KMS-11 (cell line): Measurements from ENCODE around the gene ACOXL.

ENCODE experiments used
- H2AFZ ChIP-seq: fragments of 200-600 bp; sonication (generic); 2 replicates; pipeline ENCODE4 v1.6.1; 2016; ENCODE audit warnings: antibody characterized with exemption, mixed run types, low read depth
- H3K27ac ChIP-seq: fragments of 200-600 bp; sonication (generic); 2 replicates; pipeline ENCODE4 v1.6.1; 2016; ENCODE audit warnings: mild to moderate bottlenecking, mixed run types
- H3K27me3 ChIP-seq: fragments of 200-600 bp; sonication (generic); 2 replicates; pipeline ENCODE4 v1.6.1; 2017; ENCODE audit warnings: mild to moderate bottlenecking, low read depth, mixed run types, moderate library complexity; ENCODE audit not compliant: insufficient read depth
- H3K36me3 ChIP-seq: fragments of 200-600 bp; sonication (generic); 2 replicates; pipeline ENCODE4 v1.6.1; 2017; ENCODE audit warnings: mild to moderate bottlenecking, mixed run types; ENCODE audit not compliant: insufficient read depth
- H3K4me1 ChIP-seq: fragments of 200-600 bp; sonication (generic); 2 replicates; pipeline ENCODE4 v1.6.1; 2016; ENCODE audit warnings: mild to moderate bottlenecking, low read depth, mixed run types; ENCODE audit not compliant: poor library complexity, severe bottlenecking
- H3K4me2 ChIP-seq: fragments of 200-600 bp; sonication (generic); 2 replicates; pipeline ENCODE4 v1.7.0; 2016; ENCODE audit warnings: mild to moderate bottlenecking, mixed run types
- H3K4me3 ChIP-seq: fragments of 200-600 bp; sonication (generic); IDR thresholded peaks from 2 replicates; pipeline ENCODE4 v1.6.1; 2017; ENCODE audit warnings: low read depth, low read length, mixed read lengths; ENCODE audit not compliant: insufficient read depth
- H3K79me2 ChIP-seq: fragments of 200-600 bp; sonication (generic); 2 replicates; pipeline ENCODE4 v1.6.1; 2016; ENCODE audit warnings: low read depth, mixed run types; ENCODE audit not compliant: insufficient read depth
- H3K9ac ChIP-seq: fragments of 200-600 bp; sonication (generic); 2 replicates; pipeline ENCODE4 v1.6.1; 2016; ENCODE audit warnings: mild to moderate bottlenecking, mixed run types
- H4K20me1 ChIP-seq: fragments of 200-600 bp; sonication (generic); 2 replicates; pipeline ENCODE4 v1.6.1; 2016; ENCODE audit warnings: mild to moderate bottlenecking, mixed run types; ENCODE audit not compliant: insufficient read depth
- CTCF ChIP-seq: fragments of 200-600 bp; sonication (generic); conservative IDR thresholded peaks from 2 replicates; pipeline ENCODE4 v1.6.1; 2017; ENCODE audit warnings: low read depth, mild to moderate bottlenecking, antibody characterized with exemption, low read length, moderate library complexity, mixed read lengths

ACOXL gene

DNA sequence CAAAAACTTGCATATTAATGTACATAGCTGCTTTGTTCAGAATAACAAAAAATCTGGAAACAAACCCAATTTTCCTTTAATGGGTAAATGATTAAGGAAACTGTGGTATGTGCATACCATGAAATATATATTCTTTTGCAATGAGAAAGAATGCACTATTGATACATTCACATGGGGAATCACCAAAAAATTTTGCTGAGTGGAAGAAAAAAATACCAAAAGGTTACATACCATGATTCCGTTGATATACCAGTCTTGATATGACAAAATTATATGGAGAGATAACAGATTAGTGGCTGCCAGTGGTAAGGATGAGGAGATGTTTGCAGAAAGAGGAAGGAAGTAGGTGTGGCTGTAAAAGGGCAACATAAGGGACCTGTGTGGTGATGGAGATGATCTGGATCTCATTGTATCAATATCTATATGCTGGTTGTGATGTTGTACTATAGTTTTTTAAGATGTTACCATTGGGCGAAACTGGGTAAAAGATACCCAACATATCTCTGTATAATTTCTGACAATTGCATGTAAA is 333.8 kb downstream of the ACOXL start:
- no peaks in the 10 kb centered on the region for H3K36me3 ChIP-seq
- no peak overlapping the region for H3K27ac ChIP-seq
- H3K4me2 ChIP-seq, result no peak overlapping the region
- H3K79me2 ChIP-seq, result no peaks in the 10 kb centered on the region
- peaks cover 22% of the 10 kb centered on the region for H3K4me1 ChIP-seq
- H3K27me3 ChIP-seq, result no peaks in the 10 kb centered on the region
- H3K9ac ChIP-seq, result no peak overlapping the region
- no peaks in the 10 kb centered on the region for H4K20me1 ChIP-seq
- no peak overlapping the region for H2AFZ ChIP-seq
- TF ChIP-seq CTCF, result no peak
- H3K4me3 ChIP-seq, result no peak overlapping the region

DNA sequence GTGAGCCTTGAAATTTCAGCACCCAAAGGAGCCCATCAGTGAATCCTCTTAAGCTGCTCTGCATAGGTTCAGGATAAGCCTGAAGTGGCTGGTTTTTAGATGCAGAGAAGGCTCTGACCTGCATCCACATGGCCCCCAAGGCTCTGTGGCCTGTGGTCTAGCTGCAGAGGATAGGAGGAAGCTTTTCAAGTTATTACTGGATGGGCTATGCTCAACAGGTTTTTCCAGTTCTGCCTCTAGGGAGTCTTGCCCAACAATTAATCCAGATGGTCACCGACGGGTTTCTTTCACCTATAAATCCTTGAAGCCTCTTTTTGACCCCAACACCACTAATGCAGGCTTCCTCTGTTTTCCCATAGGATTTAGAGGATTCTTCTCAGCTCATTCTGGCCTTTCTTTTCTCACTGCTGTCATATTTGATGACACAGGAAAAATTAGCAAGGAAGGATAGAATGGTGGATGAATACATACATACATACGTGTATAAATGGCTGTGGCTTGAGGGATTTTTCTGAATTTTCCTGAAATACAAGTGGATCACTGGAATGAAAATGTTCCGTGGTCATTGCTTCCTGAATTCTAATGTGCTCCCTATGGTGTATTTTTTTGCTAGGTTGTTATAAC is 336.2 kb downstream of the ACOXL start:
- H3K9ac ChIP-seq, result no peak overlapping the region
- H3K27me3 ChIP-seq, result no peaks in the 10 kb centered on the region
- no peaks in the 10 kb centered on the region for H3K4me1 ChIP-seq
- TF ChIP-seq CTCF, result no peak
- H4K20me1 ChIP-seq, result no peaks in the 10 kb centered on the region
- H3K4me2 ChIP-seq, result no peak overlapping the region
- H3K4me3 ChIP-seq, result no peak overlapping the region
- no peaks in the 10 kb centered on the region for H3K79me2 ChIP-seq
- no peaks in the 10 kb centered on the region for H3K36me3 ChIP-seq
- H3K27ac ChIP-seq, result no peak overlapping the region
- no peak overlapping the region for H2AFZ ChIP-seq

GRCh38 chr2:111069722-111070121 is 337.3 kb downstream of the ACOXL start:
- TF ChIP-seq CTCF, result no peak
- Histone ChIP-seq H3K9ac (no peak overlapping the region), H3K27ac (no peak overlapping the region), H2AFZ (no peak overlapping the region), H4K20me1 (no peaks in the 10 kb centered on the region), H3K27me3 (no peaks in the 10 kb centered on the region), H3K4me2 (no peak overlapping the region), H3K4me3 (no peak overlapping the region), H3K79me2 (no peaks in the 10 kb centered on the region), H3K4me1 (no peaks in the 10 kb centered on the region), H3K36me3 (no peaks in the 10 kb centered on the region)

- Histone ChIP-seq H3K4me3 (no peak overlapping the region), H3K27me3 (no peaks in the 10 kb centered on the region), H3K4me2 (no peak overlapping the region), H3K79me2 (no peaks in the 10 kb centered on the region), H2AFZ (no peak overlapping the region), H3K9ac (no peak overlapping the region), H3K27ac (no peak overlapping the region), H4K20me1 (no peaks in the 10 kb centered on the region), H3K36me3 (no peaks in the 10 kb centered on the region), H3K4me1 (no peaks in the 10 kb centered on the region)
- no peak for TF ChIP-seq CTCF
Measured at GRCh38 chr2:111071600-111072171, 339.3 kb downstream of the ACOXL start.
